Stimulated activated naive B cell treated with anti-CD40 and anti-IgM and Interleukin-4, amounts not matched to agents 10 μg/mL and 1 μg/mL and 100 μg/mL, for 72 hours (primary cell): ENCODE results near the gene SPINK9.
"Not testable (repeated sequence)": the region's sequence is repeated elsewhere in the genome, so short reads cannot be mapped to it uniquely, and the experiment has no call there.

Source experiments
- ATAC-seq, 2 donors: fragments of 150-1000 bp; cut with Tn5 transposase; replicated peaks; 2 replicates each; pipeline ENCODE4 v1.10.0; 2021; ENCODE audit warnings: moderate library complexity in 1 of 2
- DNase-seq: peaks from one replicate; pipeline ENCODE4 v3.0.0; 2021
- H3K27ac Mint-ChIP-seq: one replicate; pipeline ENCODE4 v1.8.0; 2022; ENCODE audit warnings: mild to moderate bottlenecking, mixed read lengths
- H3K27me3 Mint-ChIP-seq, 2 donors: one replicate each; pipeline ENCODE4 v1.8.0; 2022; ENCODE audit warnings: mixed read lengths in 2 of 2
- H3K36me3 Mint-ChIP-seq, 2 donors: one replicate each; pipeline ENCODE4 v1.8.0; 2022; ENCODE audit warnings: mixed read lengths in 2 of 2, mild to moderate bottlenecking in 1 of 2
- H3K4me1 Mint-ChIP-seq, 2 donors: one replicate each; pipeline ENCODE4 v1.8.0; 2022; ENCODE audit warnings: mixed read lengths in 2 of 2, mild to moderate bottlenecking in 1 of 2
- H3K4me3 Mint-ChIP-seq, 2 donors: one replicate each; pipeline ENCODE4 v1.8.0; 2022; ENCODE audit warnings: mild to moderate bottlenecking in 2 of 2, mixed read lengths in 2 of 2, moderate library complexity in 1 of 2
- H3K9me3 Mint-ChIP-seq, 2 donors: one replicate each; pipeline ENCODE4 v1.8.0; 2022; ENCODE audit warnings: mixed read lengths in 2 of 2, mild to moderate bottlenecking in 1 of 2

The SPINK9 gene, protein sequence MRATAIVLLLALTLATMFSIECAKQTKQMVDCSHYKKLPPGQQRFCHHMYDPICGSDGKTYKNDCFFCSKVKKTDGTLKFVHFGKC

DNA sequence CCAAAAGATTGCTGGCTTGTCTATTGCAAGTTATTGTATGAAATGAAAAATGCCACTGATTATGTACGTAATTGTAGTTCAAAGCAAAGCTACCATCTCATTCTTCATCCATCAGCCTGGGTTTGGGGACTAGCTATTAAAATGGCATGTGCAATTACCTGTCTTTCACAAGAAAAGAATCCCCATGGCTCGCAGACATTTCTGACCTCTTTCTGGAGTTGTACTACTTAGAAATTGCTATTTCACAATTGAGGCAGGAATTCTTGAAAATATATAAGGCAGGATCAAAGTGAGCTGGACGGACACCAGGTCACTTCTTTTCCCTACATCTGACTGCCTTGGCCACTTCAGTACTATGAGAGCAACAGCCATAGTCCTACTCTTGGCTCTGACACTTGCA lies at the start of gene SPINK9:
TSS of gene SPINK9 (plus strand) at position 301 of the 400 bp plus-strand sequence. CDS start at position 356, 55 bp downstream.
- no peak within 1 kb of the TSS for H3K27ac Mint-ChIP-seq
- no peaks in the 10 kb centered on the region for H3K27me3 Mint-ChIP-seq
- DNase-seq (no peak), ATAC-seq (no peak)
- H3K4me3 Mint-ChIP-seq = no peak within 1 kb of the TSS
- H3K36me3 Mint-ChIP-seq = peaks cover 5 to 8% of the 10 kb centered on the region in 2 donors
- H3K4me1 Mint-ChIP-seq = peaks cover 0 to 5% of the 10 kb centered on the region in 2 donors
- H3K9me3 Mint-ChIP-seq = peaks cover 4 to 6% of the 10 kb centered on the region in 2 donors

DNA sequence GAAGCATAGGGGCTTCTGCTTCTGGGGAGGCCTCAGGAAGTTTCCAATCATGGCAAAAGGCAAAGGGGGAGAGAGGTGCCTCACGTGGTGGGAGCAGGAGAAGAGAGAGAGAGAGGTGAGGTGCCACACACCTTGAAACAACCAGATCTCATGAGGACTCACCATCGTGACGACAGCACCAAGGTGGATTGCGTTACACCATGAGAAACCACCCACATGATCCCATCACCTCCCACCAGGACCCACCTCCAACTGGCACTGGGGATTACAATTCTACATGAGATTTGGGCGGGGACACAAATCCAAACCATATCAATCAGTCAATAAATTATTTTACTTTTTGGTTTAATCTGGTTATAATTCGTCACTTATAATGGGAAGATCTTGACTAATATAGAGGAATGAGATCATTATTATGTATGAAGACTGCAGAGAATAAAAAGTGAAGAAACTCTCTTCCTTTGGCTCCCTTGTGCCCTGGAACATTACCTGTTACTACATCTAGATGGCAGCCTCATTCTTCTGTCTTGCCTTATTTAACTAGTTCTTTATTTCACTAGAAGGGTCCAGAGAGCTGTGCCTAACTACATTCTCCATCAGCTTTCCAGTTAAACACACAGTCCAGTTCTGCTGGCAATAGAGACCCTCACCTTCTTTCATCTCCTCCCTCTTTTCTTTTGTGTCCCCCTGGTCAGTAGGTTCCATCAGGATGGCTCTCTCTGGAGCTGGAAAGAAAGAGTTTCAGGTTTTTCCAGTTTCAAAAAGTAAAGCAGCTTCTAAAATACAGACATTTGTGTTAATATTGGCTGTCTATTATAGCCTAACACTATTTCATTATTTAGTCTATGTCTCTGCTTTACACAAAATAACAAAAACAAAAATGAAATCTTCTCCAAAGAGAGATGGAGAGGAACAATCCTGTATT lies 44.8 kb upstream of the SPINK9 start:
- Mint-ChIP-seq H3K36me3 (no peaks in the 10 kb centered on the region), H3K9me3 (no peaks in the 10 kb centered on the region), H3K4me1 (no peaks in the 10 kb centered on the region), H3K27ac (no peak overlapping the region), H3K27me3 (no peaks in the 10 kb centered on the region), H3K4me3 (no peak overlapping the region)
- DNase-seq (no peak), ATAC-seq (peak in 1 of 2 donors; percentile 38)

DNA sequence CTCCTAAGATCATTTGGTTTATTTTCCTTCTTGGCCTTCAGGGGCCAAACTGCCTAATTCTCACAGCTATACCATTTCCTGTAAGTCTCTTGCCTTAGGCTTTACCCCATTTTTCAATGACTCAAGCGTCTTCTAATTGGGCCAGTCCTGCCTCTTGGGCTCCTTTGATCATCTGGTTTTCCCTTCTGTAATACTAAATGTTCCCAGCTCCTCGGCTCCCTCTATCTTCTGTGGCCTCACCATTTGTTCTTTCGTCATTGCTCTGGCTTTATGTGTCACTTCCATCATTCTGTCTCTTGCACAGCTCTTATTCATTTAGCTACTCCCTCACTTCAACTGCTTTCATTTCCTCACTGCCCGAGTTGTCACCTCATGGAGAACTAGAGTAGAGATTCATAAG lies 37.6 kb upstream of the SPINK9 start:
- Mint-ChIP-seq H3K27ac (no peak overlapping the region), H3K27me3 (no peaks in the 10 kb centered on the region), H3K4me1 (no peaks in the 10 kb centered on the region), H3K4me3 (no peak overlapping the region), H3K36me3 (no peaks in the 10 kb centered on the region), H3K9me3 (no peaks in the 10 kb centered on the region)
- no peak for ATAC-seq
- no peak for DNase-seq

DNA sequence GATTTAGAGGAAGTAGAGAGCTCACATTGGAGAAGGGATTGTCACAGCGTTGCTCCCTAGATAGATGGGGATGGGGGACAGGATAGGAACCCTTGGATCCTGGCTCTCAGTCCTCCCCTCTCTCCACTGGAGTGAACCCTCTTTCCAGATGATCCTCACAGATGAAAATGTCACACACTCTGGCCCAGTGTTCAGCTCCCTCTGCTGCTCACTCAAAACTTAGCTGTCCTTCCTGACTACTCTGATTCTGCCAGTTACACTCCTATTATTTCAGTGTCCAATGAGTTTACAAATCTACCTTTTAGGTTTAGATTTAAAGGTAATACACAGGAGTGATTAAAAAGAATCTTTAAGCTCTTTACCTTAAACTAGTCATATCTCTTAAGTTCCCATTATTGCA lies 28.9 kb upstream of the SPINK9 start:
- peaks cover 0 to 4% of the 10 kb centered on the region in 2 donors for H3K36me3 Mint-ChIP-seq
- no peak for ATAC-seq

DNA sequence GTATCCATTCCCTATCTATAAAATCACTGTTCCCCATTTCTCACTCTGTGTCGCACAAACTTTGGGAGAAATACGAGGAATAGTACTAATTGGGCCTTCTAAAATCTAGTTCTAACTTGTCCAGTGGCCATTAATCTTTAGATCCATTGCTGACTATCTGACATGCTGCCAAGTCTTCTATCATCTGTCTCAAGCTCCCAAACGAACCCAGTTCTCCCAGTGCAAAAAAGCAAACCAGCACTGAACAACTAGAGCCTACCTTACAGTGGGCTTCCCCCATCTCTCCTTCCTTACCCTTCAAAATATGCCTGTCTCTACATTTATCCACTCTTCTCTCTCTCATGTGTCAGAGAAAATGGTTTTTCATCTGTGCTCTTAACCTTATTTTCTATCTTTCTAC lies 26.3 kb upstream of the SPINK9 start:
- no peak overlapping the region for H3K27ac Mint-ChIP-seq
- ATAC-seq = no peak
- H3K36me3 Mint-ChIP-seq = peaks cover 0 to 4% of the 10 kb centered on the region in 2 donors

More for the DNA sequence above, 28.9 kb upstream of the SPINK9 start:
- DNase-seq = no peak
- Mint-ChIP-seq H3K4me1 (no peaks in the 10 kb centered on the region), H3K4me3 (no peak overlapping the region), H3K27me3 (peaks cover 8 to 15% of the 10 kb centered on the region in 2 donors), H3K27ac (no peak overlapping the region), H3K9me3 (peaks cover 9 to 14% of the 10 kb centered on the region in 2 donors)

DNA sequence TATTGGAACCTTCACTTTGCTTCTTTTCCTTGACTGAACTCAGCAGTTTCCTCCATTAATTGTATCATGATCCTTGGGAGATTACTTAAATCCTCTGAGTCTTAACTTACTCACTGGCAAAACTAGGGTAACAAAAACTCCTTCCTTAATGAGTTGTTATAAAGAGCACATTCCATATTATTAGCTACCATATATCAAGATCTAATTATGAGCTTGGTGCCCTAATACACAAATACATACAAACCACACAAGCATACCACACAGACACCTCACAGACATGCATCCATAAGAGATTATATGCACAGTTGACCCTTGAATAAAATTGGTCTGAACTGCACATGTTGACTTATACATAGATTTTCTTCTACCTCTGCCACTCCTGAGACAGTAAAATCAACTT lies 25.6 kb upstream of the SPINK9 start:
- H3K27me3 Mint-ChIP-seq = peaks cover 8 to 15% of the 10 kb centered on the region in 2 donors
- H3K27ac Mint-ChIP-seq = no peak overlapping the region
- DNase-seq (no peak), ATAC-seq (no peak)
- H3K4me3 Mint-ChIP-seq = no peak overlapping the region
- H3K9me3 Mint-ChIP-seq = peaks cover 9 to 14% of the 10 kb centered on the region in 2 donors
- peaks cover 0 to 4% of the 10 kb centered on the region in 2 donors for H3K36me3 Mint-ChIP-seq
- H3K4me1 Mint-ChIP-seq = no peaks in the 10 kb centered on the region

More for the DNA sequence above, 26.3 kb upstream of the SPINK9 start:
- Mint-ChIP-seq H3K9me3 (peaks cover 9 to 14% of the 10 kb centered on the region in 2 donors), H3K27me3 (peaks cover 8 to 15% of the 10 kb centered on the region in 2 donors), H3K4me3 (no peak overlapping the region), H3K4me1 (no peaks in the 10 kb centered on the region)
- no peak for DNase-seq

DNA sequence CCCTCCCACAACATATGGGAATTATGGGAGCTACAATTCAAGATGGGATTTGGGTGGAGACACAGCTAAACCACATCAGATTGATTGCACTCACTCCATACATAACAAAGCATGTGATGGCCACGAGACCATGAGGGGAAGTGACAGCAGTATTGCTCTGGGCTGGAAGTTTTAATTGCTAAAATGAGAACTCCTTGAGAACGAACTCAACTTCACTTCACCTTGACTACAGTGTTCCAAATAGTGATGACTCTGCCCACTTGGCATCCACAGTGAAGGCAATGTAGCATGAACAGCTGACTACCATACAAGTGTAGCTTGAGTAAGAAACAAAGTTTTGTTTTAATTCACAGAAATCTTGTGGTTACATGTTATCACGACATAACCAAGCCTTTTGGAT lies 23.9 kb upstream of the SPINK9 start:
- no peaks in the 10 kb centered on the region for H3K4me1 Mint-ChIP-seq
- no peak for DNase-seq
- ATAC-seq = no peak
- H3K36me3 Mint-ChIP-seq = peaks cover 0 to 4% of the 10 kb centered on the region in 2 donors
- peaks cover 8 to 15% of the 10 kb centered on the region in 2 donors for H3K27me3 Mint-ChIP-seq
- H3K4me3 Mint-ChIP-seq = no peak overlapping the region
- peaks cover 9 to 14% of the 10 kb centered on the region in 2 donors for H3K9me3 Mint-ChIP-seq
- H3K27ac Mint-ChIP-seq = no peak overlapping the region

DNA sequence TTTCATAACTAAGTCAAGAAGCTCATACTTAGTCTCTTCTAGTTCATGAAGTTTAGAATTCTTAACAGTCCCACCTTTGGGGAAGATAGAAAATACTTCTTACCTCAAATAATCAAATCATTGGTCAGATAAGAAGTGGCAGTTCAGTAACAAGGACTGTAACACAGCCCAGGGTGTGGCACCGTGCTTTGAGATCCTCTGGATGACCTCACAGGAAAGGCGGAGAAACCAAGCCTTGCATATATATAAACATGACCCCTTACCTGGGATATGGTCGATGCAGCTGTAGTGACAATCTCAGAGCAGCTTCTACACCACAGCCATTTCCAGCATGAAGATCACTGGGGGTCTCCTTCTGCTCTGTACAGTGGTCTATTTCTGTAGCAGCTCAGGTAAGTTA lies 23.2 kb upstream of the SPINK9 start, which contains the start of gene SPINK7:
TSS of gene SPINK7 (plus strand) at position 271 of the 400 bp plus-strand sequence. CDS start at position 332, 61 bp downstream.
- H3K4me1 Mint-ChIP-seq = no peaks in the 10 kb centered on the region

DNA sequence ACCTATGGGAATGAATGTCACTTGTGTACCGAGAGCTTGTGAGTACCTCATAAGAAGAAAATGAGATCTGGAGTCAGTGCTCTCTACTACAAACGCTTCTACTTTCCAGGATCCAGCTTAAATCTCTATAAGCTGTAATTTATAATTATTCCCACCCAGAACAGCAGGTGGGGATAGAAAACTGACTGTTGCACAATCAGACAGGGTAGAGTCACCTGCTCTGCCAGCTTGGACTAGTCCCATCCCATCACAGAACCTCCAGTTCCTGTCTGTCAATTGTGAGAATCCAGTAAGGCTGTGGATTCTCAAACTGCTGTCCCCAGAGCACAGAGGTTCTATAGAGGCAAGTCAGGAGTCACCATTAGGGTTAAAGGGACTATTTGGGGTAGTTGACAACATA lies 21.2 kb upstream of the SPINK9 start:
- Mint-ChIP-seq H3K27me3 (peaks cover 2 to 7% of the 10 kb centered on the region in 2 donors), H3K4me3 (no peak overlapping the region), H3K9me3 (peaks cover 5 to 6% of the 10 kb centered on the region in 2 donors), H3K36me3 (peaks cover 0 to 2% of the 10 kb centered on the region in 2 donors), H3K27ac (no peak overlapping the region), H3K4me1 (no peaks in the 10 kb centered on the region)
- no peak for ATAC-seq
- DNase-seq = no peak

More for the DNA sequence above, 23.2 kb upstream of the SPINK9 start, which contains the start of gene SPINK7:
- H3K27me3 Mint-ChIP-seq = peaks cover 8 to 15% of the 10 kb centered on the region in 2 donors
- no peak within 1 kb of the TSS for H3K27ac Mint-ChIP-seq
- no peak for DNase-seq
- H3K36me3 Mint-ChIP-seq = peaks cover 0 to 4% of the 10 kb centered on the region in 2 donors
- ATAC-seq = no peak
- H3K9me3 Mint-ChIP-seq = peaks cover 9 to 14% of the 10 kb centered on the region in 2 donors
- H3K4me3 Mint-ChIP-seq = no peak within 1 kb of the TSS

DNA sequence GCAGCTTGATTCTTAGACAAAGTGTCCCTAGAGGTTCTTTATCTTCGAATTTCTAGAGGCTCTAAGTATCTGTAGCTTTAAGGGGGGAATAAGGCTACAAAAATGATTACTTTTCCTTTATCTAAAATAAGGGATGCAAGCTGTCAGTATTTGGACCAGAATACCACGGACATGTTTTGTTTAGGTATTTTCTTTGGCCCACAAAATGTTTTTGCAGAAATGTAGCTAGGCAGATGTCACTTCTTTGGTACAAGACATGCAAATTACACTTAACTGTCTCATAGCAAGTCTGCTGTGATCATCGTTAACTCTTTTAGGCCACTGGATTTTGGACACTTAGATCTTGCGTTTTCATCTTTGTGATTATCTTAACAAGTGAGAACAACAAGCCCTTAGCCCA lies 20.6 kb upstream of the SPINK9 start:
- no peak overlapping the region for H3K4me3 Mint-ChIP-seq
- no peak for ATAC-seq
- no peak overlapping the region for H3K27ac Mint-ChIP-seq
- H3K27me3 Mint-ChIP-seq = peaks cover 0 to 2% of the 10 kb centered on the region in 2 donors
- no peak for DNase-seq
- no peaks in the 10 kb centered on the region for H3K4me1 Mint-ChIP-seq
- peaks cover 0 to 4% of the 10 kb centered on the region in 2 donors for H3K36me3 Mint-ChIP-seq
- peaks cover 0 to under 1% of the 10 kb centered on the region in 2 donors for H3K9me3 Mint-ChIP-seq

DNA sequence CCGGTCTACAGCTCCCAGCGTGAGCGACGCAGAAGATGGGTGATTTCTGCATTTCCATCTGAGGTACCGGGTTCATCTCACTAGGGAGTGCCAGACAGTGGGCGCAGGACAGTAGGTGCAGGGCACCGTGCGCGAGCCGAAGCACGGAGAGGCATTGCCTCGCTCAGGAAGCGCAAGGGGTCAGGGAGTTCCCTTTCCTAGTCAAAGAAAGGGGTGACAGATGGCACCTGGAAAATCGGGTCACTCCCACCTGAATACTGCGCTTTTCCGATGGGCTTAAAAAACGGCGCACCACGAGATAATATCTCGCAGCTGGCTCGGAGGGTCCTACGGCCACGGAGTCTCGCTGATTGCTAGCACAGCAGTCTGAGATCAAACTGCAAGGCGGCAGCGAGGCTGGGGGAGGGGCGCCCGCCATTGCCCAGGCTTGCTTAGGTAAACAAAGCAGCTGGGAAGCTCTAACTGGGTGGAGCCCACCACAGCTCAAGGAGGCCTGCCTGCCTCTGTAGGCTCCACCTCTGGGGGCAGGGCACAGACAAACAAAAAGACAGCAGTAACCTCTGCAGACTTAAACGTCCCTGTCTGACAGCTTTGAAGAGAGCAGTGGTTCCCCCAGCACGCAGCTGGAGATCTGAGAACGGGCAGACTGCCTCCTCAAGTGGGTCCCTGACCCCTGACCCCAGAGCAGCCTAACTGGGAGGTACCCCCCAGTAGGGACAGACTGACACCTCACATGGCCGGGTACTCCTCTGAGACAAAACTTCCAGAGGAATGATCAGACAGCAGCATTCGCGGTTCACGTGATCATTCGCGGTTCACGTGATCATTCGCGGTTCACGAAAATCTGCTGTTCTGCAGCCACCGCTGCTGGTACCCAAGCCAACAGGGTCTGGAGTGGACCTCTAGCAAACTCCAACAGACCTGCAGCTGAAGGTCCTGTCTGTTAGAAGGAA lies 15.1 kb upstream of the SPINK9 start:
- H3K4me3 Mint-ChIP-seq = peak overlapping the region; percentile 46 to 53
- not testable (repeated sequence) for H3K4me1 Mint-ChIP-seq, H3K9me3 Mint-ChIP-seq, H3K27me3 Mint-ChIP-seq, H3K27ac Mint-ChIP-seq, DNase-seq, ATAC-seq, H3K36me3 Mint-ChIP-seq

DNA sequence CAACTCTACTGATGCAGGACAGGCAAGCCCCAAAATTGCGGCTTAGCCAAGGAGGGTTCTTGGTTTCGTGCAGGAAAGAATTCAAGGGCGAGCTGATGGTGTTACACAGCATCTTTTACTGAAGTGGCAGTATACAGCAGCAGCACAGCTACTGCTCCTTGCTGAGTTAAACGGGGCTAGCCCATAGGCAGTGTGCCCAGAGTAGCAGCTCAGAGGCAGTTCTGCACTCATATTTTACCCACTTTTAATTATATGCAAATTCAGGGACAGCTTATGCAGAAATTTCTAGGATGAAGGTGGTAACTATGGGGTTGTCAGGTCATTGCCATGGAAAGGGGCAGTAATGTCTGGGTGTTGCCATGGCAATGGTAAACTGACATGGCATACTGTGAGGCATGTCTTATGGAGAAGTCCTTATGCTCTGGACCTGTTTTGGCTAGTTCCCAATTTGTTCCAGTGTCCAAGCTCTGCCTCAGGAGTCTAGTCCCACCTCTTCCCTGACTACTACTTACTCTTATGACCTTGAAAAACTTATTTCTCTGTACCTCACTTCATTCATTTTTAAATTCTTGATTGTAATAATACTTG lies 2.0 kb upstream of the SPINK9 start:
- Mint-ChIP-seq H3K27ac (no peak overlapping the region), H3K9me3 (peaks cover 10 to 14% of the 10 kb centered on the region in 2 donors), H3K4me1 (peaks cover 0 to 5% of the 10 kb centered on the region in 2 donors), H3K36me3 (peaks cover 5 to 11% of the 10 kb centered on the region in 2 donors), H3K27me3 (no peaks in the 10 kb centered on the region), H3K4me3 (no peak overlapping the region)
- ATAC-seq (no peak), DNase-seq (no peak)

DNA sequence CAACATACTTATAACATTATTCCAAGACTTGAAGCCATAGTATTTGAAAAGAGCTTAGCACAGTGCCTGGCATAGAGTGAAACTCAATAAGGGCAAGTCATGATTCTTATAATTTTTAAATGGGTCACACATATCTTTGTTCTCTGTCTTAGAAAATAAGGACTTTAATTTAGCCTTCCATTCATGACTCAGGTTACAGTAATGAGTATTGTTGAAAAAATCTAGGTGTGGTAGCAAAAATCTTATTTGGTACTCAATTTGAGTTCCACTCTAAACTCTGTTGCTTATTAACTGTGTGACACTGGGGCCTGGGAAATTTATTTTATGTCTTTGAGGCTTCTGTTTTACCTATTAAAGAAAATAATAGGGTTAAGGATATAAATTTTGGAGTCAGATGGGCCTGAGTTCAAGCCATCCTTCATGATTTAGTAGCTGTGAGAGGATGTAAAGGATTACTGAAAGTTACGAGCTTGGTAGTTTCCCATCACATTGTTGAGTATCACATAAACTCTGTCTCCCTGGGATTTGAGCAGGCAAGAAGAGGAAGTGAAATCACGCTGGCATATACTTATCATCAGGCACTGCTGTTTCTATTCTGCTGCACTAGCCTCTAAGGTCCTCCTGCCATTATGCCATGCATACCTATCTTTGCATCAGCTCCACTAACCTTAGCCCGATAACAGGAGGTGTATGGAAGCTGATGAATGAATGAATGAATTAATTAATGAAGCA lies 1.5 kb downstream of the SPINK9 start:
- Mint-ChIP-seq H3K27ac (no peak overlapping the region), H3K4me3 (no peak overlapping the region), H3K9me3 (peaks cover 0 to 1% of the 10 kb centered on the region in 2 donors), H3K27me3 (no peaks in the 10 kb centered on the region), H3K36me3 (peaks cover 2 to 3% of the 10 kb centered on the region in 2 donors), H3K4me1 (peaks cover 0 to 5% of the 10 kb centered on the region in 2 donors)
- ATAC-seq (peak; percentile 68 to 81), DNase-seq (peak; percentile 0)
